Neural cell (in vitro differentiated cells): ENCODE results near the gene FGF11.

ENCODE experiments used
- EP300 ChIP-seq: fragments of 450-650 bp; conservative IDR thresholded peaks from 2 replicates; pipeline ENCODE4 v1.6.1; 2014; ENCODE audit warnings: antibody characterized with exemption, mild to moderate bottlenecking, moderate library complexity; ENCODE audit not compliant: poor library complexity, severe bottlenecking
- TF ChIP-seq, protein P1 (sequence below): fragments of 450-650 bp; IDR thresholded peaks from 2 replicates; pipeline ENCODE4 v1.5.1; 2014; ENCODE audit warnings: antibody characterized with exemption, mild to moderate bottlenecking, moderate library complexity; ENCODE audit not compliant: poor library complexity, severe bottlenecking

DNA sequence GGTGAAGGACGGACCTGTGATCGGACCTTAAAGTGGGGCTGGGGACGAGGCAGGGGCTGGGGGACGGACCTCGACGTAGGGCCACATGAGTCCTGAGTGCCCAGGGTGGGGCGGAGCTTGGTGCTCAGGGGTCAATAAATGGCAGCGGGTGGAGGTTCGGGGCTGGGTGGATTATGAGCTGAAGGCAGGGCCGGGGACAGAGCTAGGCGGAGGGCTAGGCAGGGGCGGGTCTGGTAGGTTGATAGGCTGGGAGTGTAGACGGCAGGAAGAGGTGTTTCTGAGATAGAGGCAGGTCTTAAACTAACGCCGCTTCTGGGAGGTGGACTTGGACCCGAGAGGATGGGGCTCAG is 6.3 kb downstream of the FGF11 start:
- TF ChIP-seq, protein P1, sequence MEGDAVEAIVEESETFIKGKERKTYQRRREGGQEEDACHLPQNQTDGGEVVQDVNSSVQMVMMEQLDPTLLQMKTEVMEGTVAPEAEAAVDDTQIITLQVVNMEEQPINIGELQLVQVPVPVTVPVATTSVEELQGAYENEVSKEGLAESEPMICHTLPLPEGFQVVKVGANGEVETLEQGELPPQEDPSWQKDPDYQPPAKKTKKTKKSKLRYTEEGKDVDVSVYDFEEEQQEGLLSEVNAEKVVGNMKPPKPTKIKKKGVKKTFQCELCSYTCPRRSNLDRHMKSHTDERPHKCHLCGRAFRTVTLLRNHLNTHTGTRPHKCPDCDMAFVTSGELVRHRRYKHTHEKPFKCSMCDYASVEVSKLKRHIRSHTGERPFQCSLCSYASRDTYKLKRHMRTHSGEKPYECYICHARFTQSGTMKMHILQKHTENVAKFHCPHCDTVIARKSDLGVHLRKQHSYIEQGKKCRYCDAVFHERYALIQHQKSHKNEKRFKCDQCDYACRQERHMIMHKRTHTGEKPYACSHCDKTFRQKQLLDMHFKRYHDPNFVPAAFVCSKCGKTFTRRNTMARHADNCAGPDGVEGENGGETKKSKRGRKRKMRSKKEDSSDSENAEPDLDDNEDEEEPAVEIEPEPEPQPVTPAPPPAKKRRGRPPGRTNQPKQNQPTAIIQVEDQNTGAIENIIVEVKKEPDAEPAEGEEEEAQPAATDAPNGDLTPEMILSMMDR = no peak
- TF ChIP-seq EP300 = no peak
